ENCODE measurements around the gene ZNF428.
A peak's percentile ranks its signal among the peaks of the same experiment; 100 is the strongest.
"Not testable (repeated sequence)": the region's sequence is repeated elsewhere in the genome, so short reads cannot be mapped to it uniquely, and the experiment has no call there.

ZNF428 gene

DNA sequence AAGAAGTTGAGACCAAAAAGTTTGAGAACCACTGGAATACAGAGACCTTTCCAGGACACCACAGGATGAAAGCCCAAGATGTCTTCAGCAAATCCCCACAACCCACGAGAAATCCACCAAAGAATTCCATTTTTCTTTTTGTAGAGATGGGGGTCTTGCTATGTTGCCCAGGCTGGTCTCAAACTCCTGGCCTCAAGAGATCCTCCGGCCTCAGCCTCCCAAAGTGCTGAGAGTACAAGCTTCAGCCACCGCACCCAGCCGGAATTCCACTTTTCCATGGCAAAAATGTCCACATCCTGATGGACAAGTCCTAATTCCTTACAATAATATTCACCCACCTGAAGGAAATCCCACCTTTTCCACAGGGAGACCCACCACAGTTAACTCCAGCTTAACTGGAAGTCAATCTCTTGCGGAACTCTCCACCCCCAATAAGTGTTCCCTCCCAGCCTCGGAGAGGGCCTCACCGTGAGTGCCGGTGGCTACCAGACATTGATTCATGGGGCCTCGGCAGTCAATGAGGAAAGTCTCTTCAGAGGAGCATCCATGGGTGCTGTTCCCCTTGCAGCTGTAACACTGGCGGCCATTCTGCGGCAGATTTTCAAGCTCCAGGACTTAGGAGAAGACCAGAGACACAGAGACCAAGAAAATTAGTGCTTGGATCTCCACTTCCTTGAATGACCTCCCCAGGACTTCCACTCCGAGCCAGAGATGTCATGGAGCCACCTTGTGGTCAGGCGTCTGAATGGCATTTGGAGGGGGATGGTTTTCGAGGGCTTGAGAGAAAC, 32.5 kb upstream of the ZNF428 start:
- DNase-seq (ENCODE audit: low read depth) = peak; percentile 66
- TF ChIP-seq, protein P1, sequence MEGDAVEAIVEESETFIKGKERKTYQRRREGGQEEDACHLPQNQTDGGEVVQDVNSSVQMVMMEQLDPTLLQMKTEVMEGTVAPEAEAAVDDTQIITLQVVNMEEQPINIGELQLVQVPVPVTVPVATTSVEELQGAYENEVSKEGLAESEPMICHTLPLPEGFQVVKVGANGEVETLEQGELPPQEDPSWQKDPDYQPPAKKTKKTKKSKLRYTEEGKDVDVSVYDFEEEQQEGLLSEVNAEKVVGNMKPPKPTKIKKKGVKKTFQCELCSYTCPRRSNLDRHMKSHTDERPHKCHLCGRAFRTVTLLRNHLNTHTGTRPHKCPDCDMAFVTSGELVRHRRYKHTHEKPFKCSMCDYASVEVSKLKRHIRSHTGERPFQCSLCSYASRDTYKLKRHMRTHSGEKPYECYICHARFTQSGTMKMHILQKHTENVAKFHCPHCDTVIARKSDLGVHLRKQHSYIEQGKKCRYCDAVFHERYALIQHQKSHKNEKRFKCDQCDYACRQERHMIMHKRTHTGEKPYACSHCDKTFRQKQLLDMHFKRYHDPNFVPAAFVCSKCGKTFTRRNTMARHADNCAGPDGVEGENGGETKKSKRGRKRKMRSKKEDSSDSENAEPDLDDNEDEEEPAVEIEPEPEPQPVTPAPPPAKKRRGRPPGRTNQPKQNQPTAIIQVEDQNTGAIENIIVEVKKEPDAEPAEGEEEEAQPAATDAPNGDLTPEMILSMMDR (conservative IDR thresholded peaks at IDR 0.05; ENCODE audit: control insufficient read depth, insufficient read depth, low read depth, low read length) = peak; percentile 78

GRCh38 chr19:43650276-43650675, 30.8 kb upstream of the ZNF428 start:
- not testable (repeated sequence) for DNase-seq (ENCODE audit: low read depth); H3K4me3 ChIP-seq (ENCODE audit: control insufficient read depth, low read depth, low read length)

More for the DNA sequence above, 32.5 kb upstream of the ZNF428 start:
- no peak overlapping the region for H3K4me3 ChIP-seq (ENCODE audit: control insufficient read depth, low read depth, low read length)

- TF ChIP-seq, protein P1 (conservative IDR thresholded peaks at IDR 0.05; ENCODE audit: control insufficient read depth, insufficient read depth, low read depth, low read length) = no peak
- H3K4me3 ChIP-seq (ENCODE audit: control insufficient read depth, low read depth, low read length) = no peak overlapping the region
- no peak for DNase-seq (ENCODE audit: low read depth)
Measured at GRCh38 chr19:43649514-43649913, 30.1 kb upstream of the ZNF428 start.

- H3K4me3 ChIP-seq (ENCODE audit: control insufficient read depth, low read depth, low read length) = no peak overlapping the region
Measured at GRCh38 chr19:43648633-43649032, 29.2 kb upstream of the ZNF428 start.

DNA sequence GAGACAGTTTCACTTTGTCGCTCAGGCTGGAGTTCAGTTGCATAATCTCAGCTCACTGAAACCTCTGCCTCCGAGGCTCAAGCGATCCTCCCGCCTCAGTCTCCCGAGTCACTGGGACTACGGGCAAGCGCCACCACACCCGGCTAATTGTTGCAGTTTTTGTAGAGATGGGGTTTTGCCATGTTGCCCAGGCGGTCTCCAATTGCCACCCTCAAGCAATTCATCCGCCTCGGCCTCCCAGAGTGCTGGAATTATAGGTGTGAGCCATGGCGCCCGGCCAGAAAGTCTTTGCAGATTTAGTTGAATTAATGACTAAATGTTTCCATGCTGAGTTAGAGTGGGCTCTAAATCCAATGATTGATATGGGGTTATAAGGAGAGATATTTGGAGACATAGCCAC, 24.8 kb upstream of the ZNF428 start:
- DNase-seq (ENCODE audit: low read depth) = no peak
- H3K4me3 ChIP-seq (ENCODE audit: control insufficient read depth, low read depth, low read length) = no peak overlapping the region
- TF ChIP-seq, protein P1 (conservative IDR thresholded peaks at IDR 0.05; ENCODE audit: control insufficient read depth, insufficient read depth, low read depth, low read length) = no peak

More at GRCh38 chr19:43648633-43649032, 29.2 kb upstream of the ZNF428 start:
- TF ChIP-seq, protein P1 (conservative IDR thresholded peaks at IDR 0.05; ENCODE audit: control insufficient read depth, insufficient read depth, low read depth, low read length) = no peak
- DNase-seq (ENCODE audit: low read depth) = no peak

- peak; percentile 29 for DNase-seq (ENCODE audit: low read depth)
- H3K4me3 ChIP-seq (ENCODE audit: control insufficient read depth, low read depth, low read length) = no peak overlapping the region
- TF ChIP-seq, protein P1 (conservative IDR thresholded peaks at IDR 0.05; ENCODE audit: control insufficient read depth, insufficient read depth, low read depth, low read length) = no peak
Measured at GRCh38 chr19:43643326-43643725, 23.9 kb upstream of the ZNF428 start.

DNA sequence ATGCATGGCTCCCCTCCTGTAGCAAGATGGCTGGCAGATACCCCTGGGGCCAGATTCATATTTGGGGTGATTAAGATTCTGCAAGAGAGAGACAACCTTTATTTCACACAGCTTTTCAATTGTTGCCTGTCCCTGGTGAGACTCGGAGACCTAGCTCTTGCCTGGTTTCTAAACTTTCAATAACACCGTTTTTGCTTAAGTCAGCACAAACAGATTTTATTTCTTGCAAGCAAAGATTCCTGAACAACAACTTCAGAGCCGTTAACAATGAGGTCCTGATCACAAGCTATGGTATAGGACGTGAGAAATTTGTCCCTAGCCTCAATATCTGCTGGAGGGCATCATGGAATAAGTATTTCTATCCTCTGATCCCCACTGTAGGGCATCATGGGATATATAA, 23.1 kb upstream of the ZNF428 start:
- no peak overlapping the region for H3K4me3 ChIP-seq (ENCODE audit: control insufficient read depth, low read depth, low read length)
- DNase-seq (ENCODE audit: low read depth) = no peak
- TF ChIP-seq, protein P1 (conservative IDR thresholded peaks at IDR 0.05; ENCODE audit: control insufficient read depth, insufficient read depth, low read depth, low read length) = no peak
